ENCODE measurements around the gene PMFBP1.

The PMFBP1 gene

DNA sequence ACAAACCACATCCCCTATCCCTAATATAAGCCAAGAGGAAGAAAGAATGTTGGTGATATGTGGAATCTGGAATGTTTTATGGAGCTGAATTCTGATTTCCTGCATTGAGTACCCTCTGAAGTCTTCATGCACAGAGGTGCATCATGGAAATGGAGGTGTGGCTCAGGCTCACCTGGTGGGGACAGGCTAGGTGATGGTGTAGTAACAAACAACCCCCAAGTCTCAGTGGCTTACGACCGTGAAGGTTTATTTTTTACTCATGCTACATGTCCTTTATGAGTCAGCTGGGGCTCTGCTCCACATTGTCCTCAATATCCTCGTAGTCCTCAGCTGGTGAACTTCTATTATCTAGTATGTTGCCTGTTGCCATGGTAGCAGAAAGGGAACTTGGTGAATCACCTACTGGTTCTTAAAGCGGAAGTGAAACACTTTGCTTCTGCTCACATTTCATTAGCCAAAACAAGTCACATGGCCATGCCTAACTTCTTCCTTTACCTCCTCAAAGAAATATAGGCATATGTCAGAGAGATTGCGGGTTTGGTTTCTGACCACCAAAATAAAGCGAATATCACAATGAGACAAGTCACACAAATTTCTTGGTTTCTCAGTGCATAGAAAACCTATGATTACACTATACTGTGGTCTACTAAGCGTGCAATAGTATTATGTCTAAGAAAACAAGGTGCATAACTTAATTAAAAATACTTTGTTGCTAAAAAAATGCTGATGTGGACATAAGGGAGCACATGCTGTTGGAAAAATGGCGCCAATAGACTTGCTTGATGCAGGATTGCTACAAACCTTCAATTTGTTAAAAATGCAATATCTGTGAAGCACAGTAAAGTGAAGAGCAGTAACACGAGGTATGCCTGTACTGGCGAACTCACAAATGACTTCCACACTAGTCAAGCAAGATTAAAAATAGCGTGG, at the start of gene PMFBP1:
Gene PMFBP1 (minus strand): TSS at position 51 of the 930 bp plus-strand sequence. CDS start 947 bp downstream, outside the sequence.
- Histone ChIP-seq H2AFZ (ENCODE audit: low read depth, low read length) (no peak within 1 kb of the TSS), H3K4me1 (ENCODE audit: insufficient read depth, low read length) (peaks cover 8% of the 10 kb centered on the region), H3K4me3 (ENCODE audit: low read length) (no peak within 1 kb of the TSS), H3K9me3 (ENCODE audit: low read length) (peaks cover 2% of the 10 kb centered on the region), H3K27me3 (ENCODE audit: insufficient read depth, low read length) (no peaks in the 10 kb centered on the region), H3K36me3 (ENCODE audit: insufficient read depth, low read length) (no peaks in the 10 kb centered on the region)

GRCh38 chr16:72221630-72222024, 49.7 kb upstream of the PMFBP1 start:
- H3K9me3 ChIP-seq (ENCODE audit: low read length), result no peaks in the 10 kb centered on the region

DNA sequence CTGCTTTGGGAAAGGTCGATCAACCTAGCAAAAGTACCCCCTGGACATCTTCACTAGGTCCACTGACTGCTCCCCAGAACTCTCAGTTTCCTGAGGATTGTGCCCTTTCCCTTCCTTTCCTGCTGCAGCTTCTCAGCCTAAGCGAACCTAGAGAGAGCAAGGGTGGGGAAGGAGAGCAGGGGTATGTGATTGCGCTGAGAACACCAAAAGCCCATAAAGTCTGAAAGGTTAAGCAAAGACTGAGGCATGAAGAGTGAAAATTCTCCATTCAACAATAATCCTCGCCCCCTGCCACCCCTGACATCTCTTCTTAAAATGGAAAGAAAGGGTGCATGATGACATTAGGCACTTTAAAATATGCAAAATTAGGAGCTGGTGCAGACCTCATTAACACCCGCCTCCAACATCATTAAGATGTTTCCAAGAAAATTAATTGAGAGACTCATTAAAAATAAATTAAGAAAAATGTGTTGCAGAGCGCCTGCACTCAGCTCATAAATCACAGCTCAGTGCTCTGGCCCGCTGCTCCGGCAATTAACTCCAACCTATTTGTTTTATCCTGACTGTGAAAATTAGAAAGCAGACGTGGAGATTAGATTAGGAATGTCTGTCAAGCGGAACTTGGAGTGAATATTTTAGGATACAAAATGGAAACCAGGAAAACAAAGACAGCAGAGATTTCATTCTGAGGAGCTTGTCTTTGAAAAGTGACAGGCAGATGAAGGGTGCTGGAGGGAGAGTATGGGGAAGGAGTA, 49.1 kb upstream of the PMFBP1 start:
- no peaks in the 10 kb centered on the region for H3K36me3 ChIP-seq (ENCODE audit: insufficient read depth, low read length)
- no peak overlapping the region for H3K4me3 ChIP-seq (ENCODE audit: low read length)
- H3K4me1 ChIP-seq (ENCODE audit: insufficient read depth, low read length), result peaks cover 3% of the 10 kb centered on the region

More at GRCh38 chr16:72221630-72222024, 49.7 kb upstream of the PMFBP1 start:
- Histone ChIP-seq H3K36me3 (ENCODE audit: insufficient read depth, low read length) (no peaks in the 10 kb centered on the region), H3K4me1 (ENCODE audit: insufficient read depth, low read length) (peaks cover 3% of the 10 kb centered on the region), H3K4me3 (ENCODE audit: low read length) (no peak overlapping the region), H2AFZ (ENCODE audit: low read depth, low read length) (no peak overlapping the region), H3K27me3 (ENCODE audit: insufficient read depth, low read length) (no peaks in the 10 kb centered on the region)

DNA sequence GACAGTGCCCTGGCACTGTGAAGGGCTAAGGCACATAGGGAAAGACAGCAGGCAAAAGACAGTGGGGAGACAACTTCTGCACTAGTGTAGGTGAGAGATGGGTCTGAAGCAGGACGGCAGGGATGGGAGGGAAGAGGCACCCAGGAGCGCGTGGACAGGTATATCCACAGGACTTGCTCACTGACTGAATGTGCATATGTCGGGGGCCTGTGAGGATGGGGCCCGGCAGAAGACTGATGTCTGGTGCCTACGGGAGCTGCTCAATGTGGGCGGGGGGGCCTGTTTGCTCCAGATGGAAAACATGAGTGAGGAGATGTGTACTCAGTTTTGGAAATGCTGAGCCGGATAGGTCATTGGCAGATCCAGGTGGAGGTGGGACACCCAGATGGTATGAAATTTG, 47.3 kb upstream of the PMFBP1 start:
- Histone ChIP-seq H3K27me3 (ENCODE audit: insufficient read depth, low read length) (no peaks in the 10 kb centered on the region), H2AFZ (ENCODE audit: low read depth, low read length) (no peak overlapping the region), H3K4me1 (ENCODE audit: insufficient read depth, low read length) (peaks cover 3% of the 10 kb centered on the region), H3K9me3 (ENCODE audit: low read length) (peaks cover 2% of the 10 kb centered on the region), H3K4me3 (ENCODE audit: low read length) (no peak overlapping the region), H3K36me3 (ENCODE audit: insufficient read depth, low read length) (no peaks in the 10 kb centered on the region)

More for the DNA sequence above, 49.1 kb upstream of the PMFBP1 start:
- H3K27me3 ChIP-seq (ENCODE audit: insufficient read depth, low read length), result no peaks in the 10 kb centered on the region
- H3K9me3 ChIP-seq (ENCODE audit: low read length), result no peaks in the 10 kb centered on the region
- no peak overlapping the region for H2AFZ ChIP-seq (ENCODE audit: low read depth, low read length)

GRCh38 chr16:72216767-72217166, 44.8 kb upstream of the PMFBP1 start:
- Histone ChIP-seq H3K4me1 (ENCODE audit: insufficient read depth, low read length) (peaks cover 3% of the 10 kb centered on the region), H3K4me3 (ENCODE audit: low read length) (no peak overlapping the region), H3K36me3 (ENCODE audit: insufficient read depth, low read length) (no peaks in the 10 kb centered on the region), H2AFZ (ENCODE audit: low read depth, low read length) (no peak overlapping the region), H3K27me3 (ENCODE audit: insufficient read depth, low read length) (no peaks in the 10 kb centered on the region), H3K9me3 (ENCODE audit: low read length) (peaks cover 2% of the 10 kb centered on the region)

- peaks cover 2% of the 10 kb centered on the region for H3K9me3 ChIP-seq (ENCODE audit: low read length)
- H2AFZ ChIP-seq (ENCODE audit: low read depth, low read length), result no peak overlapping the region
- no peak overlapping the region for H3K4me3 ChIP-seq (ENCODE audit: low read length)
- H3K4me1 ChIP-seq (ENCODE audit: insufficient read depth, low read length), result no peaks in the 10 kb centered on the region
- no peaks in the 10 kb centered on the region for H3K27me3 ChIP-seq (ENCODE audit: insufficient read depth, low read length)
- H3K36me3 ChIP-seq (ENCODE audit: insufficient read depth, low read length), result no peaks in the 10 kb centered on the region
These were observed 42.9 kb upstream of the PMFBP1 start for GRCh38 chr16:72214821-72215220.

- H3K36me3 ChIP-seq (ENCODE audit: insufficient read depth, low read length), result no peaks in the 10 kb centered on the region
- H2AFZ ChIP-seq (ENCODE audit: low read depth, low read length), result no peak overlapping the region
- no peak overlapping the region for H3K4me3 ChIP-seq (ENCODE audit: low read length)
- no peaks in the 10 kb centered on the region for H3K27me3 ChIP-seq (ENCODE audit: insufficient read depth, low read length)
- H3K4me1 ChIP-seq (ENCODE audit: insufficient read depth, low read length), result no peaks in the 10 kb centered on the region
- peaks cover 2% of the 10 kb centered on the region for H3K9me3 ChIP-seq (ENCODE audit: low read length)
These were observed 39.2 kb upstream of the PMFBP1 start for GRCh38 chr16:72211110-72211509.

DNA sequence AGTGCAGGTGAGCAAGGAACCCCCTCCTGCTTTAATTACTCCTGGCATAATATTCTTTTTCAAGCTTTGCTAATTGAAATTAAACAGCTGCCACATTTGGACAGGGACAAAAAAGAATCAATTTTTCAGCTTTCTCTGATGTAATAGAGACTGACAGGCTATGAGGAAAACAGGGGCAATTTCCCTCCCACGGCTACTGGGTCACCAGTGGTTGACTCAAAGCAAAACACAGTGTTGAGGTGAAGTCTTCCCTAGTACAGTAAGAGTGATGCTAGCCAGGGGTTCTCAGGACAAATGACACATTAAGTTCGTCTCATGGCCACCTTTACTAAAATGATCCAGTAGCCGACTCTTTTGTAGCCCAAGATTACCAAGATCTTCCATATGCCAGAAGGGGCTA, 38.6 kb upstream of the PMFBP1 start:
- H3K9me3 ChIP-seq (ENCODE audit: low read length), result peaks cover 2% of the 10 kb centered on the region
- H3K4me1 ChIP-seq (ENCODE audit: insufficient read depth, low read length), result no peaks in the 10 kb centered on the region
- no peaks in the 10 kb centered on the region for H3K27me3 ChIP-seq (ENCODE audit: insufficient read depth, low read length)
- no peaks in the 10 kb centered on the region for H3K36me3 ChIP-seq (ENCODE audit: insufficient read depth, low read length)
- H3K4me3 ChIP-seq (ENCODE audit: low read length), result no peak overlapping the region
- H2AFZ ChIP-seq (ENCODE audit: low read depth, low read length), result peak overlapping the region; percentile 15

- no peaks in the 10 kb centered on the region for H3K36me3 ChIP-seq (ENCODE audit: insufficient read depth, low read length)
- H3K9me3 ChIP-seq (ENCODE audit: low read length), result peaks cover 1% of the 10 kb centered on the region
- no peaks in the 10 kb centered on the region for H3K27me3 ChIP-seq (ENCODE audit: insufficient read depth, low read length)
- H3K4me3 ChIP-seq (ENCODE audit: low read length), result no peak overlapping the region
- no peak overlapping the region for H2AFZ ChIP-seq (ENCODE audit: low read depth, low read length)
- H3K4me1 ChIP-seq (ENCODE audit: insufficient read depth, low read length), result no peaks in the 10 kb centered on the region
These were observed 38.1 kb upstream of the PMFBP1 start for GRCh38 chr16:72210072-72210471.

GRCh38 chr16:72206299-72206698, 34.3 kb upstream of the PMFBP1 start:
- no peak overlapping the region for H3K4me3 ChIP-seq (ENCODE audit: low read length)
- no peak overlapping the region for H2AFZ ChIP-seq (ENCODE audit: low read depth, low read length)
- H3K36me3 ChIP-seq (ENCODE audit: insufficient read depth, low read length), result no peaks in the 10 kb centered on the region
- H3K9me3 ChIP-seq (ENCODE audit: low read length), result peaks cover 2% of the 10 kb centered on the region
- H3K27me3 ChIP-seq (ENCODE audit: insufficient read depth, low read length), result no peaks in the 10 kb centered on the region
- H3K4me1 ChIP-seq (ENCODE audit: insufficient read depth, low read length), result no peaks in the 10 kb centered on the region

DNA sequence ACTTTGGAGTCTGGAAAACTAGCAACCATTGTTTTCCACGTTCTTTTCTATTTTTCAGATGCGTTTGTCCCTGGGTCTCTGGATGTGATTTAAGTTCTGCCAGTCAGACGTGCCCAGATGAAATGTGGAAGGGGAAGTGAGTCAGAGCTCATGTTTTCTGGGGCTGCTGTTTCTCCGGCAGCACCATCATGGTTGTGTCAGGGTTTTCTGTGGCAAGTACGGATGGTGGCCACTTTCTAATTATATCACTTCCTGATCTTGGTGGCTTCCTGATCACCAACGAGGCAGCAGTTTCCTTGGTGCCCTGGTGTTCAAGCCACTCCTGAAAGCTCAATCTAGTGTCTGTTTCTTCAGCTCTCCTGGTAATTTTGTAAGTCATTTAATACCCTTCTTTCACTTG, 31.4 kb upstream of the PMFBP1 start:
- H3K36me3 ChIP-seq (ENCODE audit: insufficient read depth, low read length), result no peaks in the 10 kb centered on the region
- no peak overlapping the region for H3K4me3 ChIP-seq (ENCODE audit: low read length)
- peaks cover 2% of the 10 kb centered on the region for H3K9me3 ChIP-seq (ENCODE audit: low read length)

DNA sequence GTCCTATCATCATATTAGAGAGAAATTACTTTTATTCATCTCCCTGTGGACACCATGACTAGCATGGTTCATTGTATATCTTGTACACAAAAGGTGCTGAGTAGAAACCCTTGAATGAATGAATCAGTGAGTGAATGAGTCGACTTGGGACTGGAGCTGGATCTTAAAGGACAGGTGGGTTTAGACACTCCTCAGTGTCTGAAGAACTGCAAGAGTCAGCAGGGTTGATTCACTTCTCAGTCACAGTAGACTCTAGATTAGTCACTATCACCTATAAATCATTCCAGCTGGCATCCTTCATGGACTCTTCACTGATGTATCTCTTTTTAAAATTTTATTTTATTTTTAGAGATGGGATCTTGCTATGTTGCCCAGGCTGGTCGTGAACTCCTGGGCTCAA, 30.1 kb upstream of the PMFBP1 start:
- no peaks in the 10 kb centered on the region for H3K36me3 ChIP-seq (ENCODE audit: insufficient read depth, low read length)
- H3K9me3 ChIP-seq (ENCODE audit: low read length), result peaks cover 2% of the 10 kb centered on the region
- H3K27me3 ChIP-seq (ENCODE audit: insufficient read depth, low read length), result no peaks in the 10 kb centered on the region
- H3K4me3 ChIP-seq (ENCODE audit: low read length), result no peak overlapping the region
- peaks cover 28% of the 10 kb centered on the region for H3K4me1 ChIP-seq (ENCODE audit: insufficient read depth, low read length)
- no peak overlapping the region for H2AFZ ChIP-seq (ENCODE audit: low read depth, low read length)

More for the DNA sequence above, 31.4 kb upstream of the PMFBP1 start:
- Histone ChIP-seq H3K4me1 (ENCODE audit: insufficient read depth, low read length) (peaks cover 15% of the 10 kb centered on the region), H3K27me3 (ENCODE audit: insufficient read depth, low read length) (no peaks in the 10 kb centered on the region), H2AFZ (ENCODE audit: low read depth, low read length) (no peak overlapping the region)

DNA sequence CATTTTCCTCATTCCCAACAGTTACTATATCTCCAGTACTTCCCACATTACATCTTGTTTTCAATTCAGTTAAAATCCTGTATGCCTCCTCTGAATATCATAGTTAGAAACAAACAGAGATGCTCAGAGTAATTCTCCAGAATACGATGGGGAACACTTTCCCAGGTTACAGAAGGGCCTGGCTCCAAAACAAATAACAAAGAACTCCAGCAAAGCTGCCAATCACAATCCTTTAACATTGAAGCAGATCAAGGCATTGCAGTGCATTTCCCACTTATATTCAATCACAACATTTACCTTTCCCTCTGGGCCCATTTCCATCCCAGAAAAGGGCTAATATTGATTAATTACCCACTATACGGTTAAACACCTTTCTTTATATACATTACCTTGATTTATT, 29.4 kb upstream of the PMFBP1 start:
- Histone ChIP-seq H3K36me3 (ENCODE audit: insufficient read depth, low read length) (no peaks in the 10 kb centered on the region), H3K4me1 (ENCODE audit: insufficient read depth, low read length) (peaks cover 34% of the 10 kb centered on the region), H3K4me3 (ENCODE audit: low read length) (no peak overlapping the region), H3K27me3 (ENCODE audit: insufficient read depth, low read length) (no peaks in the 10 kb centered on the region), H3K9me3 (ENCODE audit: low read length) (peaks cover 2% of the 10 kb centered on the region), H2AFZ (ENCODE audit: low read depth, low read length) (no peak overlapping the region)
